Liver (tissue), 2 donors: Measurements from ENCODE around the gene NUP93.

Experiments used
- MAX ChIP-seq: IDR thresholded peaks from 2 replicates; pipeline ENCODE4 v1.6.1; 2016; ENCODE audit warnings: antibody characterized with exemption
- ZBTB33 ChIP-seq: IDR thresholded peaks from 2 replicates; pipeline ENCODE4 v1.6.1; 2016; ENCODE audit warnings: antibody characterized with exemption
- TF ChIP-seq, protein P1 (sequence below): fragments of 150-350 bp; IDR thresholded peaks from 2 replicates; pipeline ENCODE4 v1.5.1; 2017; ENCODE audit warnings: improper control_type of control experiment, low read depth, low read length; ENCODE audit not compliant: missing input control
- donor health status: healthy.

DNA sequence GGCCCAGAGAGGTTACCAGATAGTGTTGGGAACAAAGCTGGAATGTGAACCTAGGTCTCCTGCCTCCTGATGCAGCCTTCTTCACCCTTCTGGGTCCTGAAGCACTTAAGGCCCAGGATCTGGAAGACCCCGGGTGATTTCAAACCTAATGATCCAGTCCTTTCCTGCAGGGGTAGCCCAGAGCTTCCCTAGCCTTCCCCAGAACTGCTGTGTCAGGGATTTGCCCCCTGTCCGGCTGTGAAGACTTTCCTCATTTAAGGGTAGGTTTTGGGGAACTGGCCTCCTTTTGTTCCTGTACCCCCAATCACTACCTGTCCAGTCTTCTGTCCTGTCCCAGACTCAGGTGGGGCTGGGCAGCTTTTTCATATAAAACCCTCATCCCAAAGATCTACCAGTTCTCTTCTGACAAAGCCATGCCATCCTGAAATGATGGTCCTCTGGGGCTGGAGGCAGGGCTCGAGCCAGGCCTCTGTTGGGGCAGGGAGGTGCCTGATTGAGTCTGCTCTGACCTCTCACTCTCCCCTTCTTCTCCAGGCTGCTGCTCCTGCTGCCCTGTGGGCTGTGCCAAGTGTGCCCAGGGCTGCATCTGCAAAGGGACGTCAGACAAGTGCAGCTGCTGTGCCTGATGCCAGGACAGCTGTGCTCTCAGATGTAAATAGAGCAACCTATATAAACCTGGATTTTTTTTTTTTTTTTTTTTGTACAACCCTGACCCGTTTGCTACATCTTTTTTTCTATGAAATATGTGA, 46.3 kb upstream of the NUP93 start:
- TF ChIP-seq MAX (no peak), ZBTB33 (no peak)
- TF ChIP-seq, protein P1, sequence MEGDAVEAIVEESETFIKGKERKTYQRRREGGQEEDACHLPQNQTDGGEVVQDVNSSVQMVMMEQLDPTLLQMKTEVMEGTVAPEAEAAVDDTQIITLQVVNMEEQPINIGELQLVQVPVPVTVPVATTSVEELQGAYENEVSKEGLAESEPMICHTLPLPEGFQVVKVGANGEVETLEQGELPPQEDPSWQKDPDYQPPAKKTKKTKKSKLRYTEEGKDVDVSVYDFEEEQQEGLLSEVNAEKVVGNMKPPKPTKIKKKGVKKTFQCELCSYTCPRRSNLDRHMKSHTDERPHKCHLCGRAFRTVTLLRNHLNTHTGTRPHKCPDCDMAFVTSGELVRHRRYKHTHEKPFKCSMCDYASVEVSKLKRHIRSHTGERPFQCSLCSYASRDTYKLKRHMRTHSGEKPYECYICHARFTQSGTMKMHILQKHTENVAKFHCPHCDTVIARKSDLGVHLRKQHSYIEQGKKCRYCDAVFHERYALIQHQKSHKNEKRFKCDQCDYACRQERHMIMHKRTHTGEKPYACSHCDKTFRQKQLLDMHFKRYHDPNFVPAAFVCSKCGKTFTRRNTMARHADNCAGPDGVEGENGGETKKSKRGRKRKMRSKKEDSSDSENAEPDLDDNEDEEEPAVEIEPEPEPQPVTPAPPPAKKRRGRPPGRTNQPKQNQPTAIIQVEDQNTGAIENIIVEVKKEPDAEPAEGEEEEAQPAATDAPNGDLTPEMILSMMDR, result no peak
